ENCODE measurements around the gene MGST1.

Gene MGST1

GRCh38 chr12:16348435-16349130 lies 1.1 kb downstream of the MGST1 start:
- peak overlapping the region; percentile 77 for H3K4me3 ChIP-seq (ENCODE audit: low read depth, low read length)
- peak; percentile 33 for DNase-seq (ENCODE audit: low read depth)
- TF ChIP-seq, protein P1, sequence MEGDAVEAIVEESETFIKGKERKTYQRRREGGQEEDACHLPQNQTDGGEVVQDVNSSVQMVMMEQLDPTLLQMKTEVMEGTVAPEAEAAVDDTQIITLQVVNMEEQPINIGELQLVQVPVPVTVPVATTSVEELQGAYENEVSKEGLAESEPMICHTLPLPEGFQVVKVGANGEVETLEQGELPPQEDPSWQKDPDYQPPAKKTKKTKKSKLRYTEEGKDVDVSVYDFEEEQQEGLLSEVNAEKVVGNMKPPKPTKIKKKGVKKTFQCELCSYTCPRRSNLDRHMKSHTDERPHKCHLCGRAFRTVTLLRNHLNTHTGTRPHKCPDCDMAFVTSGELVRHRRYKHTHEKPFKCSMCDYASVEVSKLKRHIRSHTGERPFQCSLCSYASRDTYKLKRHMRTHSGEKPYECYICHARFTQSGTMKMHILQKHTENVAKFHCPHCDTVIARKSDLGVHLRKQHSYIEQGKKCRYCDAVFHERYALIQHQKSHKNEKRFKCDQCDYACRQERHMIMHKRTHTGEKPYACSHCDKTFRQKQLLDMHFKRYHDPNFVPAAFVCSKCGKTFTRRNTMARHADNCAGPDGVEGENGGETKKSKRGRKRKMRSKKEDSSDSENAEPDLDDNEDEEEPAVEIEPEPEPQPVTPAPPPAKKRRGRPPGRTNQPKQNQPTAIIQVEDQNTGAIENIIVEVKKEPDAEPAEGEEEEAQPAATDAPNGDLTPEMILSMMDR (conservative IDR thresholded peaks at IDR 0.05; ENCODE audit: low read depth, low read length): no peak

GRCh38 chr12:16349131-16349460 lies 1.7 kb downstream of the MGST1 start:
- TF ChIP-seq, protein P1 (conservative IDR thresholded peaks at IDR 0.05; ENCODE audit: low read depth, low read length): no peak
- peak; percentile 96 for DNase-seq (ENCODE audit: low read depth)
- peak overlapping the region; percentile 77 for H3K4me3 ChIP-seq (ENCODE audit: low read depth, low read length)

DNA sequence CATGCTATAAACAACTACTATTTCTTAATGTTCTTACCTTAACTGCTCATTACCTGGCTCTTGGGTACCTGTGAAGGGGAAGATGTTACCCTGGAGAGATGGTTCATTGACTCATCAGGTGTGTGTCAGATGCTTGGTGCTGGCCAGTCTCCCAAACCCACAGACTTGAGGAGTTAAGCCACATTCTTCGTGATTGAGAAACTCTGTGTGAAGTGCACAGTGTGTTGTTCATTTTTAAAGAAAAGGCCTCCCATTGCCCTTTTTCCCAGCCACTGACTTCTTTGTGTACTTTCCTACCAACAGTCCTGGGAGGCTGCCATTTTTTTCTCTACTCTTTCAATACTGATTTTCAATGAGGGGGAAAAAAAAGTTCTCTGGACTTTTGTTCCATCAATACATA lies 3.2 kb downstream of the MGST1 start:
- H3K4me3 ChIP-seq (ENCODE audit: low read depth, low read length): peak overlapping the region; percentile 4
- TF ChIP-seq, protein P1 (conservative IDR thresholded peaks at IDR 0.05; ENCODE audit: low read depth, low read length): no peak

GRCh38 chr12:16352481-16352880 lies 5.0 kb downstream of the MGST1 start:
- TF ChIP-seq, protein P1 (conservative IDR thresholded peaks at IDR 0.05; ENCODE audit: low read depth, low read length): no peak
- peak overlapping the region; percentile 21 for H3K4me3 ChIP-seq (ENCODE audit: low read depth, low read length)
- peak; percentile 84 for DNase-seq (ENCODE audit: low read depth)

More for the DNA sequence above, 3.2 kb downstream of the MGST1 start:
- DNase-seq (ENCODE audit: low read depth): peak; percentile 98

GRCh38 chr12:16358878-16359277 lies 11.4 kb downstream of the MGST1 start:
- peak; percentile 38 for DNase-seq (ENCODE audit: low read depth)
- no peak overlapping the region for H3K4me3 ChIP-seq (ENCODE audit: low read depth, low read length)
- TF ChIP-seq, protein P1 (conservative IDR thresholded peaks at IDR 0.05; ENCODE audit: low read depth, low read length): no peak

GRCh38 chr12:16359512-16360491 lies 12.4 kb downstream of the MGST1 start:
- peak; percentile 82 for DNase-seq (ENCODE audit: low read depth)
- H3K4me3 ChIP-seq (ENCODE audit: low read depth, low read length): no peak overlapping the region

More at GRCh38 chr12:16359512-16360491, 12.4 kb downstream of the MGST1 start:
- TF ChIP-seq, protein P1 (conservative IDR thresholded peaks at IDR 0.05; ENCODE audit: low read depth, low read length): peak; percentile 95
